HL-60 (cell line): ENCODE measurements around the gene PPP1R10.

Experiments used
- DNase-seq, 2 experiments: peaks; one replicate each; pipeline ENCODE4 v3.0.0-alpha.2; 2010 to 2020; ENCODE audit warnings: low read depth in 1 of 2, low spot score in 1 of 2
- H3K27ac ChIP-seq: fragments of 250-450 bp; sonication (Bioruptor Pico); replicated peaks from 2 replicates; pipeline ENCODE4 v1.5.1; 2020; ENCODE audit warnings: mild to moderate bottlenecking, moderate library complexity
- H3K27me3 ChIP-seq: fragments of 250-450 bp; sonication (Bioruptor Pico); 2 replicates; pipeline ENCODE4 v1.5.1; 2021; ENCODE audit warnings: mild to moderate bottlenecking, moderate library complexity; ENCODE audit not compliant: insufficient read depth, poor library complexity, severe bottlenecking
- H3K4me3 ChIP-seq: replicated peaks from 2 replicates; pipeline ENCODE4 v1.5.1; 2011; ENCODE audit warnings: mild to moderate bottlenecking, control low read depth, low read length; ENCODE audit not compliant: insufficient read depth
- CTCF ChIP-seq: IDR thresholded peaks from one replicate; pipeline ENCODE4 v1.5.1; 2011; ENCODE audit warnings: low read length, control low read depth, inconsistent platforms; ENCODE audit not compliant: insufficient read depth
- GABPA ChIP-seq: IDR thresholded peaks from 2 replicates; pipeline ENCODE4 v1.6.1; 2012; ENCODE audit warnings: low read depth
- POLR2AphosphoS5 ChIP-seq: IDR thresholded peaks from 2 replicates; pipeline ENCODE4 v1.6.1; 2012; ENCODE audit warnings: low read depth
- REST ChIP-seq: IDR thresholded peaks from 2 replicates; pipeline ENCODE4 v1.6.1; 2012; ENCODE audit warnings: low read depth; ENCODE audit not compliant: insufficient replicate concordance
- SPI1 ChIP-seq: IDR thresholded peaks from 2 replicates; pipeline ENCODE4 v1.6.1; 2012; ENCODE audit warnings: low read depth, mild to moderate bottlenecking, borderline replicate concordance

The PPP1R10 gene

GRCh38 chr6:30589754-30590358 lies 27.2 kb downstream of the PPP1R10 start:
- Histone ChIP-seq H3K4me3 (no peak overlapping the region), H3K27me3 (no peaks in the 10 kb centered on the region), H3K27ac (no peak overlapping the region)
- TF ChIP-seq REST, result no peak
- TF ChIP-seq SPI1, result no peak
- no peak for TF ChIP-seq CTCF
- no peak for TF ChIP-seq GABPA
- no peak for TF ChIP-seq POLR2AphosphoS5
- DNase-seq, result no peak

GRCh38 chr6:30583921-30584320 lies 33.1 kb downstream of the PPP1R10 start:
- no peaks in the 10 kb centered on the region for H3K27me3 ChIP-seq
- no peak overlapping the region for H3K27ac ChIP-seq
- TF ChIP-seq REST (no peak), SPI1 (no peak), CTCF (no peak), GABPA (no peak), POLR2AphosphoS5 (no peak)
- no peak for DNase-seq
- no peak overlapping the region for H3K4me3 ChIP-seq

- no peaks in the 10 kb centered on the region for H3K27me3 ChIP-seq
- no peak overlapping the region for H3K27ac ChIP-seq
- TF ChIP-seq GABPA, result no peak
- TF ChIP-seq SPI1, result no peak
- no peak for TF ChIP-seq CTCF
- DNase-seq, result no peak
- no peak overlapping the region for H3K4me3 ChIP-seq
Measured at GRCh38 chr6:30578051-30578450, 39.0 kb downstream of the PPP1R10 start.

- DNase-seq, result no peak
- H3K4me3 ChIP-seq, result no peak overlapping the region
- TF ChIP-seq CTCF (no peak), SPI1 (no peak), GABPA (no peak)
- H3K27me3 ChIP-seq, result no peaks in the 10 kb centered on the region
- no peak overlapping the region for H3K27ac ChIP-seq
Measured at GRCh38 chr6:30573113-30573512, 43.9 kb downstream of the PPP1R10 start.
